Smooth muscle cell (in vitro differentiated cells): ENCODE data around the gene CMTR1. TPM values are rescaled to one million over a fixed set of nuclear protein-coding genes. Genes with fewer than 3 reads are reported as not detected.

Experiments used
- DNase-seq: peaks from one replicate; lab custom pipeline; 2025; ENCODE audit not compliant: unreplicated experiment; lab: John Stamatoyannopoulos, UW
- H2AFZ ChIP-seq: fragments of 200-600 bp; sonication (generic); 2 replicates; pipeline ENCODE4 v1.6.0; 2016; ENCODE audit warnings: antibody characterized with exemption, low read depth, mild to moderate bottlenecking
- H3F3A ChIP-seq: fragments of 200-600 bp; sonication (generic); 2 replicates; pipeline ENCODE4 v1.6.0; 2017; ENCODE audit warnings: antibody characterized with exemption, low read depth
- H3K27ac ChIP-seq: fragments of 200-600 bp; sonication (generic); 2 replicates; pipeline ENCODE4 v1.5.1; 2016; ENCODE audit warnings: low read depth, mild to moderate bottlenecking
- H3K27me3 ChIP-seq: fragments of 200-600 bp; sonication (generic); 2 replicates; pipeline ENCODE4 v1.6.1; 2016; ENCODE audit warnings: low read depth, mild to moderate bottlenecking
- H3K36me3 ChIP-seq: fragments of 200-600 bp; sonication (generic); 2 replicates; pipeline ENCODE4 v1.5.1; 2016; ENCODE audit warnings: low read depth
- H3K4me1 ChIP-seq: fragments of 200-600 bp; sonication (generic); 2 replicates; pipeline ENCODE4 v1.5.1; 2016; ENCODE audit warnings: low read depth
- H3K4me2 ChIP-seq: fragments of 200-600 bp; sonication (generic); 2 replicates; pipeline ENCODE4 v1.6.0; 2016; ENCODE audit warnings: mild to moderate bottlenecking
- H3K4me3 ChIP-seq: fragments of 200-600 bp; sonication (generic); 2 replicates; pipeline ENCODE4 v1.5.1; 2016; ENCODE audit warnings: mild to moderate bottlenecking
- H3K79me2 ChIP-seq: fragments of 200-600 bp; sonication (generic); 2 replicates; pipeline ENCODE4 v1.6.0; 2016; ENCODE audit warnings: low read depth, mild to moderate bottlenecking
- H3K9ac ChIP-seq: fragments of 200-600 bp; sonication (generic); 2 replicates; pipeline ENCODE4 v1.6.0; 2016; ENCODE audit warnings: low read depth
- H3K9me3 ChIP-seq: fragments of 200-600 bp; sonication (generic); replicated peaks from 2 replicates; pipeline ENCODE4 v1.5.1; 2016; ENCODE audit warnings: low read depth
- H4K20me1 ChIP-seq: fragments of 200-600 bp; sonication (generic); 2 replicates; pipeline ENCODE4 v1.6.0; 2016; ENCODE audit warnings: low read depth
- CTCF ChIP-seq: fragments of 200-600 bp; sonication (generic); IDR thresholded peaks from 2 replicates; pipeline ENCODE4 v1.5.1; 2017; ENCODE audit warnings: borderline replicate concordance, mild to moderate bottlenecking, antibody characterized with exemption; ENCODE audit not compliant: insufficient read depth, poor library complexity, severe bottlenecking
- WGBS: methylation state at CpG from one replicate; pipeline ENCODE4 v1.1.7; 2016; ENCODE audit warnings: low lambda C conversion rate; 5-methylcytosine and 5-hydroxymethylcytosine counted together
- polyA plus RNA-seq: library from polyadenylated mRNA; unstranded; fragments of >200 nt; fragmentation: Nextera tagmentation; extraction: Ambion mirVana; gene quantifications from 2 replicates; pipeline ENCODE4 v1.2.1, GENCODE V29; 2016
- total RNA-seq: library from RNA; depleted of rRNA; stranded (reverse); fragments of >200 nt; gene quantifications from 2 replicates; pipeline ENCODE4 v1.2.3, GENCODE V29; 2014

Gene CMTR1
- total and polyA plus RNA-seq, 2 experiments from 2014 or later = 19.3 to 20.0 TPM

- Histone ChIP-seq H4K20me1 (no peaks in the 10 kb centered on the region), H3K9me3 (no peaks in the 10 kb centered on the region), H3K4me2 (no peak overlapping the region), H2AFZ (no peak overlapping the region), H3K79me2 (no peaks in the 10 kb centered on the region), H3K36me3 (no peaks in the 10 kb centered on the region), H3K4me1 (peaks cover 21% of the 10 kb centered on the region), H3F3A (no peaks in the 10 kb centered on the region), H3K27ac (no peak overlapping the region), H3K9ac (no peak overlapping the region), H3K4me3 (no peak overlapping the region), H3K27me3 (peaks cover 53% of the 10 kb centered on the region)
- no peak for TF ChIP-seq CTCF
- 35% methylated on average over 9 of the region's 9 CpGs for WGBS
- no peak for DNase-seq
These were observed 80.1 kb downstream of the CMTR1 start for GRCh38 chr6:37513155-37513554.

- no peaks in the 10 kb centered on the region for H3K36me3 ChIP-seq
- no peak for DNase-seq
These were observed 80.6 kb downstream of the CMTR1 start for GRCh38 chr6:37513576-37513975.

GRCh38 chr6:37514321-37514771 lies 81.3 kb downstream of the CMTR1 start:
- Histone ChIP-seq H3F3A (no peaks in the 10 kb centered on the region), H3K4me3 (no peak overlapping the region), H3K36me3 (no peaks in the 10 kb centered on the region), H3K4me1 (peaks cover 21% of the 10 kb centered on the region), H3K9ac (no peak overlapping the region), H3K79me2 (no peaks in the 10 kb centered on the region), H3K9me3 (no peaks in the 10 kb centered on the region), H3K27me3 (peaks cover 53% of the 10 kb centered on the region), H4K20me1 (no peaks in the 10 kb centered on the region), H3K4me2 (no peak overlapping the region), H3K27ac (no peak overlapping the region), H2AFZ (no peak overlapping the region)
- 54% methylated on average over 5 of the region's 5 CpGs for WGBS
- DNase-seq = no peak
- no peak for TF ChIP-seq CTCF

More at GRCh38 chr6:37513576-37513975, 80.6 kb downstream of the CMTR1 start:
- peaks cover 53% of the 10 kb centered on the region for H3K27me3 ChIP-seq
- H3K4me3 ChIP-seq = no peak overlapping the region
- 34% methylated on average over 10 of the region's 10 CpGs for WGBS
- H3K9ac ChIP-seq = no peak overlapping the region
- TF ChIP-seq CTCF = no peak
- H3K4me2 ChIP-seq = no peak overlapping the region
- H3K4me1 ChIP-seq = peaks cover 21% of the 10 kb centered on the region
- H3K9me3 ChIP-seq = no peaks in the 10 kb centered on the region
- no peak overlapping the region for H2AFZ ChIP-seq
- H3K27ac ChIP-seq = no peak overlapping the region
- H4K20me1 ChIP-seq = no peaks in the 10 kb centered on the region
- H3F3A ChIP-seq = no peaks in the 10 kb centered on the region
- H3K79me2 ChIP-seq = no peaks in the 10 kb centered on the region

GRCh38 chr6:37514837-37515236 lies 81.8 kb downstream of the CMTR1 start:
- no peak for TF ChIP-seq CTCF
- no peak overlapping the region for H3K27ac ChIP-seq
- H3K9ac ChIP-seq = no peak overlapping the region
- H3K4me1 ChIP-seq = peaks cover 21% of the 10 kb centered on the region
- no peak overlapping the region for H3K4me2 ChIP-seq
- no peaks in the 10 kb centered on the region for H3K36me3 ChIP-seq
- H4K20me1 ChIP-seq = no peaks in the 10 kb centered on the region
- no peaks in the 10 kb centered on the region for H3K79me2 ChIP-seq
- WGBS = 73% methylated on average over 7 of the region's 7 CpGs
- peaks cover 53% of the 10 kb centered on the region for H3K27me3 ChIP-seq
- no peaks in the 10 kb centered on the region for H3F3A ChIP-seq
- H2AFZ ChIP-seq = no peak overlapping the region
- DNase-seq = no peak
- H3K9me3 ChIP-seq = no peaks in the 10 kb centered on the region
- H3K4me3 ChIP-seq = no peak overlapping the region
